MCF 10A (cell line): ENCODE measurements around the gene GFRA1. TPM values are rescaled to one million over a fixed set of nuclear protein-coding genes. Genes with fewer than 3 reads are reported as not detected.

Experiments
- BruUV-seq: library from RNA; stranded (reverse); fragments of 400-500 nt; replicated peaks from 2 replicates; lab custom pipeline; 2021; lab: Mats Ljungman, UMichigan
- CTCF ChIA-PET: fragments of 300-600 bp; sonication (Branson Sonifier 250); formaldehyde crosslinking; extraction: SDS; loops from one replicate; lab custom pipeline; 2021; ENCODE audit warnings: antibody characterized with exemption, inconsistent platforms; lab: Yijun Ruan, JAX
- POLR2A ChIA-PET: fragments of 300-600, 350-650 bp; sonication (Branson Sonifier 250); formaldehyde crosslinking; extraction: SDS; loops from one replicate; lab custom pipeline; 2020; ENCODE audit warnings: antibody characterized with exemption, inconsistent platforms; lab: Yijun Ruan, JAX
- DNase-seq: peaks from one replicate; pipeline ENCODE4 v3.0.0-alpha.2; 2018; ENCODE audit not compliant: unreplicated experiment
- H3K27ac Mint-ChIP-seq: one replicate; pipeline ENCODE4 v1.8.0; 2022; ENCODE audit warnings: mild to moderate bottlenecking, low read depth, mixed read lengths; ENCODE audit not compliant: unreplicated experiment
- H3K27me3 Mint-ChIP-seq: one replicate; pipeline ENCODE4 v1.8.0; 2022; ENCODE audit warnings: mixed read lengths; ENCODE audit not compliant: insufficient read depth, unreplicated experiment
- H3K36me3 Mint-ChIP-seq: one replicate; pipeline ENCODE4 v1.8.0; 2022; ENCODE audit warnings: mild to moderate bottlenecking, moderate library complexity, mixed read lengths; ENCODE audit not compliant: insufficient read depth, unreplicated experiment
- H3K4me1 Mint-ChIP-seq: one replicate; pipeline ENCODE4 v1.8.0; 2022; ENCODE audit warnings: mixed read lengths; ENCODE audit not compliant: insufficient read depth, unreplicated experiment
- H3K4me3 Mint-ChIP-seq: one replicate; pipeline ENCODE4 v1.8.0; 2022; ENCODE audit warnings: mild to moderate bottlenecking, moderate library complexity, mixed read lengths; ENCODE audit not compliant: unreplicated experiment
- H3K9me3 Mint-ChIP-seq: one replicate; pipeline ENCODE4 v1.8.0; 2022; ENCODE audit warnings: mixed read lengths; ENCODE audit not compliant: unreplicated experiment
- intact Hi-C: fragments of 100-400 bp; cut with micrococcal nuclease; formaldehyde crosslinking; loops from 2 replicates; pipeline ENCODE4 v1.14.1; 2022
- total RNA-seq: library from RNA; stranded (reverse); gene quantifications from 2 replicates; pipeline ENCODE4 v1.2.3, GENCODE V29; 2022
- TF ChIP-seq, protein P1 (sequence below): fragments of 200-600 bp; IDR thresholded peaks from one replicate; pipeline ENCODE4 v1.8.0; 2022; ENCODE audit warnings: antibody characterized with exemption, mild to moderate bottlenecking; ENCODE audit not compliant: unreplicated experiment

GFRA1 gene
- total RNA-seq, 1 experiment from 2014 or later, result not detected

DNA sequence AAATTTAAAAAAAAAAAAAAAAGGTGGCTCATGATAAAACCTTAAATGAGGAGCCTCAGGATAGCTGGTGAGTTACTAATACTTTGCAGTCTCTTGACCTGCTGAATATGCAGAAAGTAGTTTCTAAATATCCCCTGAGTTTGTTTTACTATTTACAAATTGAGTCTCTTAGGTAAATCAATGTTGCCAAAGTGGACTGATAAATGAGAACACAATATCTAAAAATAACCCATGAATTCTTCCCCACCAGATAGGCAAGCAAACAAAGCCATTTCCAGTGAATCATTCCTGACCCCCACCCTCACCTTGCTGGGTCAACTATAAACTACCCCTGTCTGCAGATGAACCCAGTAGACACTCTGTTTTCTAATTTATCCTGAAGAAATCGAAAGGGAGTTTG is 78.9 kb downstream of the GFRA1 start:
- ChIA-PET POLR2A (no interaction called here), CTCF (interaction anchor here (0.6 kb wide), 1 partner anchor 266 kb away, joined by 3 read pairs; no protein-coding TSS in a partner anchor)
- Mint-ChIP-seq H3K9me3 (peaks cover 5% of the 10 kb centered on the region), H3K4me1 (no peaks in the 10 kb centered on the region), H3K4me3 (no peak overlapping the region), H3K27ac (no peak overlapping the region), H3K36me3 (no peaks in the 10 kb centered on the region), H3K27me3 (no peaks in the 10 kb centered on the region)
- intact Hi-C loops, result no loop called here
- TF ChIP-seq, protein P1, sequence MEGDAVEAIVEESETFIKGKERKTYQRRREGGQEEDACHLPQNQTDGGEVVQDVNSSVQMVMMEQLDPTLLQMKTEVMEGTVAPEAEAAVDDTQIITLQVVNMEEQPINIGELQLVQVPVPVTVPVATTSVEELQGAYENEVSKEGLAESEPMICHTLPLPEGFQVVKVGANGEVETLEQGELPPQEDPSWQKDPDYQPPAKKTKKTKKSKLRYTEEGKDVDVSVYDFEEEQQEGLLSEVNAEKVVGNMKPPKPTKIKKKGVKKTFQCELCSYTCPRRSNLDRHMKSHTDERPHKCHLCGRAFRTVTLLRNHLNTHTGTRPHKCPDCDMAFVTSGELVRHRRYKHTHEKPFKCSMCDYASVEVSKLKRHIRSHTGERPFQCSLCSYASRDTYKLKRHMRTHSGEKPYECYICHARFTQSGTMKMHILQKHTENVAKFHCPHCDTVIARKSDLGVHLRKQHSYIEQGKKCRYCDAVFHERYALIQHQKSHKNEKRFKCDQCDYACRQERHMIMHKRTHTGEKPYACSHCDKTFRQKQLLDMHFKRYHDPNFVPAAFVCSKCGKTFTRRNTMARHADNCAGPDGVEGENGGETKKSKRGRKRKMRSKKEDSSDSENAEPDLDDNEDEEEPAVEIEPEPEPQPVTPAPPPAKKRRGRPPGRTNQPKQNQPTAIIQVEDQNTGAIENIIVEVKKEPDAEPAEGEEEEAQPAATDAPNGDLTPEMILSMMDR, result no peak
- DNase-seq, result no peak
- no TSS peak for BruUV-seq

- H3K9me3 Mint-ChIP-seq, result peaks cover 5% of the 10 kb centered on the region
- BruUV-seq, result no TSS peak
- DNase-seq, result no peak
- H3K4me1 Mint-ChIP-seq, result no peaks in the 10 kb centered on the region
- H3K27ac Mint-ChIP-seq, result no peak overlapping the region
- H3K36me3 Mint-ChIP-seq, result no peaks in the 10 kb centered on the region
- intact Hi-C loops, result no loop called here
- no peak overlapping the region for H3K4me3 Mint-ChIP-seq
- TF ChIP-seq, protein P1, result no peak
- H3K27me3 Mint-ChIP-seq, result no peaks in the 10 kb centered on the region
- CTCF ChIA-PET, result no interaction called here
- POLR2A ChIA-PET, result no interaction called here
Measured at GRCh38 chr10:116190883-116191282, 82.1 kb downstream of the GFRA1 start.

DNA sequence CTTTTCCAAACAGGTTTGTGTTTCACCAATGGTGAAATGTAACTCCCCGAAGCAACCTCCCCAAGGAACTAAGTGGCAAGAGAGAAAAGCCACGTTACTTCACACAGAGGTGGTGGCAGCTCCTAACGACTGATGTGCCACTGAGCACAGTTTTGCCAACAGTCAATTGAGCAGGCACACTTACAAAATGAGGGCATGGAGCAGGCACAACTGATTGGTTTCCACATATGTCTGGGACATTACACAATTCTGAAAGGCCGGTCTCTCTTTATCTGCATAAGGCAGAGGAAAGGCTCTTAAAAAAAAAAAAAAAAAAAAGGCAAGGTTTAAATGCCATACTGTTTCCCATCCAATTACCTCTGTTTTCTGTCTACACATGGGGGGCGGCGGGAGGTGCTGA is 86.7 kb downstream of the GFRA1 start:
- BruUV-seq, result no TSS peak
- Mint-ChIP-seq H3K27me3 (no peaks in the 10 kb centered on the region), H3K9me3 (no peaks in the 10 kb centered on the region), H3K4me1 (no peaks in the 10 kb centered on the region), H3K36me3 (no peaks in the 10 kb centered on the region), H3K27ac (no peak overlapping the region), H3K4me3 (no peak overlapping the region)
- CTCF ChIA-PET, result no interaction called here
- TF ChIP-seq, protein P1, result no peak
- POLR2A ChIA-PET, result no interaction called here
- peak; percentile 23 for DNase-seq
- intact Hi-C loops, result no loop called here

- TF ChIP-seq, protein P1, result no peak
- Mint-ChIP-seq H3K4me1 (no peaks in the 10 kb centered on the region), H3K36me3 (no peaks in the 10 kb centered on the region), H3K9me3 (no peaks in the 10 kb centered on the region), H3K4me3 (no peak overlapping the region), H3K27me3 (no peaks in the 10 kb centered on the region), H3K27ac (no peak overlapping the region)
- no TSS peak for BruUV-seq
- ChIA-PET POLR2A (no interaction called here), CTCF (interaction anchor here (0.7 to 1.3 kb wide), 3 partner anchors 11 to 938 kb away, joined by 4 read pairs; no protein-coding TSS in a partner anchor)
- DNase-seq, result no peak
- intact Hi-C loops, result no loop called here
Measured at GRCh38 chr10:116185199-116185867, 87.7 kb downstream of the GFRA1 start.
